ENCODE results near the gene DMP1. TPM values are rescaled to one million over a fixed set of nuclear protein-coding genes. Genes with fewer than 3 reads are reported as not detected.
"Not testable (repeated sequence)": the region's sequence is repeated elsewhere in the genome, so short reads cannot be mapped to it uniquely, and the experiment has no call there.

DMP1 gene
- total RNA-seq, 1 donor from 2014 or later: not detected

GRCh38 chr4:87680271-87680670 is 30.2 kb downstream of the DMP1 start:
- no peak for DNase-seq (ENCODE audit: low read depth in 2 of 2)

GRCh38 chr4:87688316-87688715 is 38.2 kb downstream of the DMP1 start:
- no peak for DNase-seq (ENCODE audit: low read depth in 2 of 2)

- not testable (repeated sequence) for DNase-seq (ENCODE audit: low read depth in 2 of 2)
Measured at GRCh38 chr4:87690947-87691346, 40.9 kb downstream of the DMP1 start.

- not testable (repeated sequence) for DNase-seq (ENCODE audit: low read depth in 2 of 2)
Measured at GRCh38 chr4:87692060-87692459, 42.0 kb downstream of the DMP1 start.

GRCh38 chr4:87697272-87697671 is 47.2 kb downstream of the DMP1 start:
- no peak for DNase-seq (ENCODE audit: low read depth in 2 of 2)

GRCh38 chr4:87697945-87698344 is 47.9 kb downstream of the DMP1 start:
- DNase-seq (ENCODE audit: low read depth in 2 of 2): no peak

- no peak for DNase-seq (ENCODE audit: low read depth in 2 of 2)
Measured at GRCh38 chr4:87698394-87698793, 48.3 kb downstream of the DMP1 start.

GRCh38 chr4:87704001-87704400 is 53.9 kb downstream of the DMP1 start:
- DNase-seq (ENCODE audit: low read depth in 2 of 2): no peak

- no peak for DNase-seq (ENCODE audit: low read depth in 2 of 2)
Measured at GRCh38 chr4:87707279-87707918, 57.3 kb downstream of the DMP1 start.

Other genes with a start within 250 kb of the DMP1 start
- gene NUDT9, start 227.7 kb upstream of the DMP1 start, total RNA-seq: 11.2 and 16.7 TPM in 2 replicates
- gene SPARCL1, start 120.9 kb upstream of the DMP1 start, total RNA-seq: 10.0 and 19.2 TPM in 2 replicates
- gene DSPP, start 41.8 kb upstream of the DMP1 start, total RNA-seq: not detected in 2 replicates
- gene IBSP, start 149.3 kb downstream of the DMP1 start, total RNA-seq: not detected in 2 replicates
- not detected in 2 replicates for gene MEPE, start 182.7 kb downstream of the DMP1 start, total RNA-seq